ENCODE results near the gene RAB39B.
"Not testable (repeated sequence)": the region's sequence is repeated elsewhere in the genome, so short reads cannot be mapped to it uniquely, and the experiment has no call there.

RAB39B gene

DNA sequence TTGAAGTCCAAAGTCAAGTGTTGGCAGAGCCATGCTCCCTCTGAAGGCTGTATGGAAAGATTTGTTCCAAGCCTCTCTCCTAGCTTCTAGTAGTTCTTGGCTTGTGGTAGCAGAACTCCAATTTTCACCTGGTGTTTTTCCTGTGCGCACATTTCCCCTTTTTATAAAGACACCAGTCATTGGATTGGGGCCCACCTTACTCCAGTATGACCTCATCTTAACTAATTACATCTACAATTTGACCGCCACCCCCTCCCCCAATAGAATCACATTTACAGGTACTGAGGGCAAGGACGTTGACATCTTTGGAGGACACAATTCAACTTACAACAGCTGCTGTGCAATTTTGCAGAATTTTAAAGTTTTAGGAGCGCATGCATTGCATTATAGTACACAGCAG lies 16.8 kb downstream of the RAB39B start:
- no peak for TF ChIP-seq PAX5 (IDR thresholded peaks at IDR 0.05; ENCODE audit: insufficient read depth, low read length, severe bottlenecking)
- TF ChIP-seq POLR2A (IDR thresholded peaks at IDR 0.05; ENCODE audit: low read depth, low read length), result no peak
- TF ChIP-seq POLR2AphosphoS5 (IDR thresholded peaks at IDR 0.05; ENCODE audit: low read depth, low read length), result no peak
- TF ChIP-seq SPI1 (IDR thresholded peaks at IDR 0.05; ENCODE audit: low read depth, low read length), result no peak
- TF ChIP-seq TAF1 (IDR thresholded peaks at IDR 0.05; ENCODE audit: low read depth, low read length), result no peak
- no peak for TF ChIP-seq POU2F2 (IDR thresholded peaks at IDR 0.05; ENCODE audit: low read depth, low read length)
- no peak for FAIRE-seq

DNA sequence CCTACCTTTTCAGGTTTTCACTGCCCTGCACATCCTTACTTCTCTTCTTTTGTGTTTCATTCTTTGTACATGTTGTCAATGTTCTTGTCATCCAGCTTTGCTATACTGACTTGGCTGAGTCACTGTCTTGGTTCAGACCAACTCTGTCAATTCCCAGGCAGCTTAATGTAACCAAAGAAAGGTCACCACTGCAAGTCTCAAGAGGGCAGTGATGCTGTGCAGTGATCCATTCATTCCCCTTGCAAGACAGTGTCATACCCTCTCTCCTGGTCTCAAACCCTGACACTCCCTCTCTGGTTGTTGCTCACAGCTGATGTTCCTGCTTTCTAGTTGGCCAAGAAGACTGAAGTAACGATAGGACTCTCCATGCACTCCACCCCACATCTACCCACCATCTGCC lies 17.5 kb downstream of the RAB39B start:
- DNase-seq (ENCODE audit: insufficient read length, low spot score) (no peak), FAIRE-seq (peak; percentile 80)
- TF ChIP-seq PAX5 (IDR thresholded peaks at IDR 0.05; ENCODE audit: insufficient read depth, low read length, severe bottlenecking), result no peak
- no peak for TF ChIP-seq SPI1 (IDR thresholded peaks at IDR 0.05; ENCODE audit: low read depth, low read length)
- TF ChIP-seq POU2F2 (IDR thresholded peaks at IDR 0.05; ENCODE audit: low read depth, low read length), result no peak
- TF ChIP-seq TAF1 (IDR thresholded peaks at IDR 0.05; ENCODE audit: low read depth, low read length), result no peak
- no peak for TF ChIP-seq POLR2A (IDR thresholded peaks at IDR 0.05; ENCODE audit: low read depth, low read length)
- TF ChIP-seq POLR2AphosphoS5 (IDR thresholded peaks at IDR 0.05; ENCODE audit: low read depth, low read length), result no peak

More for the DNA sequence above, 16.8 kb downstream of the RAB39B start:
- DNase-seq (ENCODE audit: insufficient read length, low spot score), result no peak

DNA sequence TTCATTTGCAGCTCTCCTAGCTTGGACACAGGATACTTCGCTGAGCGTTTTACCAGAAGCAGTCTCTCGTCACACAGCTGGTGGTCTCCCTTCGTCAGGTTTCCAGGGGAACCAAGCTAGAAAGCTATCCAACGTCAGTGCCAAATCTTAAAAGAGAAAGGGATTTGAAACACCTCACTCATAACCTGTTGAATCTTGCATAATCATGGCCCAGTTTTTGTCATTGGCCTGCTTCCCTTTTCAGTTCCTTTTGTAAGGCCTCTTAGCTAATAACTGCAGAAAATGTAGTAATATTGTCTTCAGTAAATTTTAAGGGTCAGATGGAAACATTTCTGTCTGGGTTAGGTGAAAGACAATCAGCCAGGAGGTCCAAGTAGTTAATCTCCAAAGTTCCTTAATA lies 22.0 kb downstream of the RAB39B start:
- TF ChIP-seq POU2F2 (IDR thresholded peaks at IDR 0.05; ENCODE audit: low read depth, low read length), result 0 out of 2 replicates have a peak, but pooled peaks have one; percentile 43
- no peak for TF ChIP-seq PAX5 (IDR thresholded peaks at IDR 0.05; ENCODE audit: insufficient read depth, low read length, severe bottlenecking)
- TF ChIP-seq POLR2A (IDR thresholded peaks at IDR 0.05; ENCODE audit: low read depth, low read length), result no peak
- no peak for TF ChIP-seq TAF1 (IDR thresholded peaks at IDR 0.05; ENCODE audit: low read depth, low read length)
- TF ChIP-seq POLR2AphosphoS5 (IDR thresholded peaks at IDR 0.05; ENCODE audit: low read depth, low read length), result no peak
- TF ChIP-seq SPI1 (IDR thresholded peaks at IDR 0.05; ENCODE audit: low read depth, low read length), result peak; percentile 65
- FAIRE-seq (no peak), DNase-seq (ENCODE audit: insufficient read length, low spot score) (no peak)

DNA sequence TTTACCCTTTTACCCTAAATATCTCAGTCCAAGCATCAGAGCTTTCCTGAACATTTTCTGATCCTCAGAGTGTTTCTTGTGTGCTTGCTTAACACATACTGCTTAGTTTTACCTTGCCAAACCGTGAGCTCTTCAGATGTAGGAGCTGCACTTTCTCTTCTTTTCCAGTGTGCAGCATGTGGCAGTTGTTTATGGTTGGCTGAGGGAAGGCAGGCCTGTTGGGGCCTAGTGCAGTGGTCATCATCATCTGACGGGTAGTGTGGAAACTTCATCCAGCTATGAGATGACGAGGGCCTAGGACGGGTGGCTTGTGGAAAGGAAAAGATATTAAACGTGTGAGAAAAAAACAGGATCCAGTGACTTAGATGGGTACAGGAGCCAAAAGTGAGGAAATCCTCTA lies 26.6 kb downstream of the RAB39B start:
- FAIRE-seq (no peak), DNase-seq (ENCODE audit: insufficient read length, low spot score) (no peak)
- TF ChIP-seq POU2F2 (IDR thresholded peaks at IDR 0.05; ENCODE audit: low read depth, low read length) (no peak), POLR2A (IDR thresholded peaks at IDR 0.05; ENCODE audit: low read depth, low read length) (no peak), POLR2AphosphoS5 (IDR thresholded peaks at IDR 0.05; ENCODE audit: low read depth, low read length) (no peak), TAF1 (IDR thresholded peaks at IDR 0.05; ENCODE audit: low read depth, low read length) (no peak), SPI1 (IDR thresholded peaks at IDR 0.05; ENCODE audit: low read depth, low read length) (no peak), PAX5 (IDR thresholded peaks at IDR 0.05; ENCODE audit: insufficient read depth, low read length, severe bottlenecking) (no peak)

DNA sequence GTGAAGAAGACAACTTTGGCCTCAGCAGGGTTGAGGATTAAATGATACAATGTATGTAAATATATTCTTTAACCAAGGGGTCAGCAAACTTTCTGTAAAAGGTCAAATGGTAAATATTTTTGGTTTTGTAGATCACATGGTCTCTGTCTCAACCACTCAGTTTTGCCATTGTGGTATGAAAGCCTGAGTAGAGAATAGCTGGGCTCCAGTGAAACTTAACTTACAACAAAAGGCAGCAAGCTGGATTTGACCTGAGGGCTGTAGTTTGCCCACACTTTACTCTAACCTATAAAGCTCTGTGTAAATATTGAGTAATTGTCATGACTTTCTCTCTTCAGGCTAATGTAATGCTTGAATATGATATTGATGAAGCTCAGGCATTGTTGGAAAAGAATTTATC lies 28.4 kb downstream of the RAB39B start:
- no peak for DNase-seq (ENCODE audit: insufficient read length, low spot score)
- no peak for FAIRE-seq
- TF ChIP-seq TAF1 (IDR thresholded peaks at IDR 0.05; ENCODE audit: low read depth, low read length), result no peak
- no peak for TF ChIP-seq POLR2AphosphoS5 (IDR thresholded peaks at IDR 0.05; ENCODE audit: low read depth, low read length)
- TF ChIP-seq POLR2A (IDR thresholded peaks at IDR 0.05; ENCODE audit: low read depth, low read length), result no peak
- no peak for TF ChIP-seq POU2F2 (IDR thresholded peaks at IDR 0.05; ENCODE audit: low read depth, low read length)
- no peak for TF ChIP-seq PAX5 (IDR thresholded peaks at IDR 0.05; ENCODE audit: insufficient read depth, low read length, severe bottlenecking)
- TF ChIP-seq SPI1 (IDR thresholded peaks at IDR 0.05; ENCODE audit: low read depth, low read length), result no peak

DNA sequence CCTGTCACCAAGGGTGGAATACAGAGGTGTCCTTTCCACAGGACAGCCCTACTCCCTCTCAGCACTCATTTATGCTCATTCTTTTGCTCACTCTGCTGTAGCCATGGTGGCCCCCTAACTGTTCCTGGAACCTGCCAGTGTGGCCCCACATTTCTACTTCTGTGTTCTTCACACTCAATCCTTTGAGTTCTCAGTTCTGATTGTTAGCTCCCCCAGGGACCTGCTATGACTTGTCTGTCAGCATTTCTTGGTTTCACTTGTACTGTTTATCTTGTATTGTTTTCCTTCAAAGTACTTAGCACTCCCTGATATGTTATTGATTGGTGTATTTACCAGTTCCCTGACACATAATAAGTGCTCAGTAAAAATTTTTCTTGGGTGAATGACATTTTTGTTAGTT lies 33.1 kb downstream of the RAB39B start:
- DNase-seq (ENCODE audit: insufficient read length, low spot score), result no peak
- TF ChIP-seq POLR2A (IDR thresholded peaks at IDR 0.05; ENCODE audit: low read depth, low read length), result no peak
- no peak for TF ChIP-seq TAF1 (IDR thresholded peaks at IDR 0.05; ENCODE audit: low read depth, low read length)
- TF ChIP-seq PAX5 (IDR thresholded peaks at IDR 0.05; ENCODE audit: insufficient read depth, low read length, severe bottlenecking), result no peak
- no peak for TF ChIP-seq POLR2AphosphoS5 (IDR thresholded peaks at IDR 0.05; ENCODE audit: low read depth, low read length)
- TF ChIP-seq POU2F2 (IDR thresholded peaks at IDR 0.05; ENCODE audit: low read depth, low read length), result no peak
- no peak for TF ChIP-seq SPI1 (IDR thresholded peaks at IDR 0.05; ENCODE audit: low read depth, low read length)
- FAIRE-seq, result peak; percentile 94

DNA sequence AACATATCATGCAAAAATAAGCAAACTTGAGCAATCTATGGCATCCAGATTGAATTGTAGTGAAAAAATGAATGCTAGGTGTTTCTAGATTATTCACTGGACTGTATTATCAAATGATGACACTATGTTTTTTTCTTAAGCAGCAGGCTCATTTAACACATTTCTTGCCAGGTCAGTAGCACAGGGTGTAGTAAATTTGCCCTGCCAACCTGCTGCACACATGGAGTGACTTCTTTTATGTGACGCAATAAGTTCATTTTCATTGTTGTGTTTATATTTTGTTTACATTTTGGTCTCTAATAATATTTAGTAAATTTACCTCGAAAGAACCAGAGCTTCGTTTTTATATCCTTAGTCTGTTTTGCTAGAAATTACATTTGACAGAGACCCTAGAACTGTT lies 38.5 kb downstream of the RAB39B start:
- FAIRE-seq (no peak), DNase-seq (ENCODE audit: insufficient read length, low spot score) (no peak)
- TF ChIP-seq POLR2AphosphoS5 (IDR thresholded peaks at IDR 0.05; ENCODE audit: low read depth, low read length), result no peak
- TF ChIP-seq TAF1 (IDR thresholded peaks at IDR 0.05; ENCODE audit: low read depth, low read length), result no peak
- no peak for TF ChIP-seq SPI1 (IDR thresholded peaks at IDR 0.05; ENCODE audit: low read depth, low read length)
- TF ChIP-seq POLR2A (IDR thresholded peaks at IDR 0.05; ENCODE audit: low read depth, low read length), result no peak
- TF ChIP-seq POU2F2 (IDR thresholded peaks at IDR 0.05; ENCODE audit: low read depth, low read length), result no peak
- TF ChIP-seq PAX5 (IDR thresholded peaks at IDR 0.05; ENCODE audit: insufficient read depth, low read length, severe bottlenecking), result no peak

DNA sequence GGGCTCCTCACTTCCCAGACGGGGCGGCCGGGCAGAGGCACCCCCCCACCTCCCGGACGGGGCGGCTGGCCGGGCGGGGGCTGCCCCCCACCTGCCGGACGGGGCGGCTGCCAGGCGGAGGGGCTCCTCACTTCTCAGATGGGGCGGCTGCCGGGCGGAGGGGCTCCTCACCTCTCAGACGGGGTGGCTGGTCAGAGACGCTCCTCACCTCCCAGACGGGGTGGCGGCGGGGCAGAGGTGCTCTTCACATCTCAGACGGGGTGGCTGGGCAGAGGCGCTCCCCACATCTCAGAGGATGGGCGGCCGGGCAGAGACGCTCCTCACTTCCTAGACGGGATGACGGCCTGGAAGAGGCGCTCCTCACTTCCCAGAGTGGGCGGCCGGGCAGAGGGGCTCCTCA lies 40.5 kb downstream of the RAB39B start:
- not testable (repeated sequence) for FAIRE-seq; DNase-seq (ENCODE audit: insufficient read length, low spot score)

DNA sequence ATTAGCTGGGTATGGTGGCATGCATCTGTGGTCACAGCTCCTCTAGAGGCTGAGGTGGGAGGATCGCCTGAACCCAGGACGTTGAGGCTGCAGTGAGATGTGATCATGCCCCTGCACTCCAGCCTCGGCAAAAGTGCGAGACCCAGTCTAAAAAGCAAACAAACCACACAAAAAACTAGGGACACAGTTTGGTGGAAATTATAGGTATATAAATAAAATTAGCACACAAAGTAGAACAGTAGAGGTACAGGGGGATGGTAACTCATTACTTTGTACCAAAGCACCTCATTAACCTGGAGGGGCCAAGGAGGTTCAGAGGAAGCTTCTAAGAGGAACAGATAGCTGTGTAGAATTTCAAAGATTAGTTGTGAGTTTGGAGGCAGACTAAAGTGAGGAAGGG lies 42.9 kb downstream of the RAB39B start:
- DNase-seq (ENCODE audit: insufficient read length, low spot score), result no peak
- no peak for TF ChIP-seq PAX5 (IDR thresholded peaks at IDR 0.05; ENCODE audit: insufficient read depth, low read length, severe bottlenecking)
- TF ChIP-seq POU2F2 (IDR thresholded peaks at IDR 0.05; ENCODE audit: low read depth, low read length), result no peak
- no peak for TF ChIP-seq SPI1 (IDR thresholded peaks at IDR 0.05; ENCODE audit: low read depth, low read length)
- no peak for TF ChIP-seq TAF1 (IDR thresholded peaks at IDR 0.05; ENCODE audit: low read depth, low read length)
- no peak for TF ChIP-seq POLR2A (IDR thresholded peaks at IDR 0.05; ENCODE audit: low read depth, low read length)
- TF ChIP-seq POLR2AphosphoS5 (IDR thresholded peaks at IDR 0.05; ENCODE audit: low read depth, low read length), result no peak
- no peak for FAIRE-seq

DNA sequence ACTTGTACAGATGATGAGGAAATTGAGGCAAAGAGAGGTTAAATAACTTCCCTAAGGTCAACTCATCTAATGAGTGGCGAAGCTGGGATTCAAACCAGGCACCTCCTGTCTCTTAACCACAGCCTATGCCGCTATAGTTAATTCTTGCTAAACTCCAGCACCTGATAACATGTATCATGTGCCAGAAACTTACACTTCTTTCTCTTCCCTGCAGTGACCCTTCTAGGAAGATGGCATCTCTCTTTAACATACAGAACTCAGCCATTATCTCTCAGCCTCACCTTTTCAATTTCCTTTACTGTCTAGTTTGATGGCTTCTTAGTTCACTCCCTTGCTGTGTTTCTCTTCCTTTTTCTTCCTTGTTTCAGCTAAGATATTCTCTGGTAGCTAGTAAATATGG lies 45.5 kb downstream of the RAB39B start:
- no peak for FAIRE-seq
- no peak for DNase-seq (ENCODE audit: insufficient read length, low spot score)
- TF ChIP-seq POU2F2 (IDR thresholded peaks at IDR 0.05; ENCODE audit: low read depth, low read length), result no peak
- TF ChIP-seq POLR2A (IDR thresholded peaks at IDR 0.05; ENCODE audit: low read depth, low read length), result no peak
- TF ChIP-seq TAF1 (IDR thresholded peaks at IDR 0.05; ENCODE audit: low read depth, low read length), result no peak
- TF ChIP-seq POLR2AphosphoS5 (IDR thresholded peaks at IDR 0.05; ENCODE audit: low read depth, low read length), result no peak
- no peak for TF ChIP-seq PAX5 (IDR thresholded peaks at IDR 0.05; ENCODE audit: insufficient read depth, low read length, severe bottlenecking)
- TF ChIP-seq SPI1 (IDR thresholded peaks at IDR 0.05; ENCODE audit: low read depth, low read length), result no peak
